HG03457 (cell line): ENCODE data around the gene BCL2L13.

Experiments
- ATAC-seq: cut with Tn5 transposase; IDR thresholded peaks from one replicate; pipeline ENCODE4 v1.9.1; 2021; ENCODE audit warnings: moderate number of reproducible peaks; ENCODE audit not compliant: unreplicated experiment

BCL2L13 gene

GRCh38 chr22:17726006-17726927 lies 87.7 kb downstream of the BCL2L13 start:
- ATAC-seq = no peak

- no peak for ATAC-seq
Observed at GRCh38 chr22:17726928-17727897, 88.7 kb downstream of the BCL2L13 start.

GRCh38 chr22:17728786-17729185 lies 90.2 kb downstream of the BCL2L13 start:
- ATAC-seq = no peak

GRCh38 chr22:17729561-17729960 lies 91.0 kb downstream of the BCL2L13 start:
- no peak for ATAC-seq

GRCh38 chr22:17732251-17732854 lies 93.8 kb downstream of the BCL2L13 start:
- no peak for ATAC-seq

- no peak for ATAC-seq
Observed at GRCh38 chr22:17733466-17733865, 94.9 kb downstream of the BCL2L13 start.

GRCh38 chr22:17734187-17734586 lies 95.6 kb downstream of the BCL2L13 start:
- ATAC-seq = no peak

GRCh38 chr22:17738386-17739128 lies 100.0 kb downstream of the BCL2L13 start:
- ATAC-seq = no peak

GRCh38 chr22:17739196-17739975 lies 100.8 kb downstream of the BCL2L13 start:
- no peak for ATAC-seq

GRCh38 chr22:17741866-17742526 lies 103.4 kb downstream of the BCL2L13 start:
- ATAC-seq = no peak

GRCh38 chr22:17742527-17742902 lies 104.0 kb downstream of the BCL2L13 start:
- ATAC-seq = no peak

GRCh38 chr22:17743661-17744411 lies 105.3 kb downstream of the BCL2L13 start:
- ATAC-seq = no peak

GRCh38 chr22:17744430-17744829 lies 105.9 kb downstream of the BCL2L13 start:
- no peak for ATAC-seq

- ATAC-seq = no peak
Observed at GRCh38 chr22:17746916-17747315, 108.4 kb downstream of the BCL2L13 start.

- no peak for ATAC-seq
Observed at GRCh38 chr22:17748555-17749353, 110.2 kb downstream of the BCL2L13 start.

GRCh38 chr22:17749605-17750395 lies 111.2 kb downstream of the BCL2L13 start:
- ATAC-seq = no peak

- no peak for ATAC-seq
Observed at GRCh38 chr22:17751596-17751995, 113.0 kb downstream of the BCL2L13 start.
